BLaER1 (cell line): ENCODE data around the gene CELA3A.
A peak's percentile ranks its signal among the peaks of the same experiment; 100 is the strongest.
"Not testable (repeated sequence)": the region's sequence is repeated elsewhere in the genome, so short reads cannot be mapped to it uniquely, and the experiment has no call there.

Source experiments
- H3K27ac ChIP-seq: shearing (Covaris generic); formaldehyde crosslinking; 2 replicates; pipeline ENCODE4 v1.8.1; 2022
- H3K27me3 ChIP-seq: shearing (Covaris generic); formaldehyde crosslinking; 2 replicates; pipeline ENCODE4 v1.8.1; 2022
- H3K36me3 ChIP-seq: shearing (Covaris generic); formaldehyde crosslinking; 2 replicates; pipeline ENCODE4 v1.8.1; 2022
- H3K4me1 ChIP-seq: shearing (Covaris generic); formaldehyde crosslinking; 2 replicates; pipeline ENCODE4 v1.8.1; 2022
- H3K4me2 ChIP-seq: shearing (Covaris generic); formaldehyde crosslinking; 2 replicates; pipeline ENCODE4 v1.8.1; 2022
- H3K4me3 ChIP-seq: shearing (Covaris generic); formaldehyde crosslinking; 2 replicates; pipeline ENCODE4 v1.8.1; 2022
- H3K9ac ChIP-seq: shearing (Covaris generic); formaldehyde crosslinking; 2 replicates; pipeline ENCODE4 v1.8.1; 2022
- H3K9me3 ChIP-seq: shearing (Covaris generic); formaldehyde crosslinking; 2 replicates; pipeline ENCODE4 v1.8.1; 2022
- H4K20me1 ChIP-seq: shearing (Covaris generic); formaldehyde crosslinking; 2 replicates; pipeline ENCODE4 v1.8.1; 2022
- Cebpa-rat ChIP-seq: shearing (Covaris generic); IDR thresholded peaks from 2 replicates; pipeline ENCODE4 v1.8.1; 2022

Gene CELA3A

GRCh38 chr1:22030473-22030872 is 29.0 kb downstream of the CELA3A start:
- Histone ChIP-seq H3K4me2 (no peak overlapping the region), H3K9me3 (no peaks in the 10 kb centered on the region), H3K4me3 (no peak overlapping the region), H3K4me1 (peaks cover 18% of the 10 kb centered on the region), H3K27ac (no peak overlapping the region), H3K27me3 (no peaks in the 10 kb centered on the region), H3K36me3 (peaks cover 7% of the 10 kb centered on the region; the same call in 1 of the 2 replicates), H4K20me1 (no peaks in the 10 kb centered on the region), H3K9ac (no peak overlapping the region)
- no peak for TF ChIP-seq Cebpa-rat

- TF ChIP-seq Cebpa-rat: no peak
- H3K9ac ChIP-seq: no peak overlapping the region
- peaks cover 7% of the 10 kb centered on the region; the same call in 1 of the 2 replicates for H3K36me3 ChIP-seq
- peak overlapping the region; percentile 13; the same call in 1 of the 2 replicates for H3K4me2 ChIP-seq
- H3K4me3 ChIP-seq: no peak overlapping the region
- H3K27me3 ChIP-seq: no peaks in the 10 kb centered on the region
- peaks cover 14% of the 10 kb centered on the region for H3K4me1 ChIP-seq
- H4K20me1 ChIP-seq: no peaks in the 10 kb centered on the region
- no peaks in the 10 kb centered on the region for H3K9me3 ChIP-seq
- no peak overlapping the region for H3K27ac ChIP-seq
Observed at GRCh38 chr1:22031214-22031962, 29.9 kb downstream of the CELA3A start.

- H3K9ac ChIP-seq, H3K4me3 ChIP-seq, H3K36me3 ChIP-seq, H3K9me3 ChIP-seq, H3K4me2 ChIP-seq, H3K27me3 ChIP-seq, H3K27ac ChIP-seq, H4K20me1 ChIP-seq: not testable (repeated sequence)
- H3K4me1 ChIP-seq: peaks cover 13% of the 10 kb centered on the region
Observed at GRCh38 chr1:22034834-22035233, 33.4 kb downstream of the CELA3A start.

- no peak overlapping the region for H3K27ac ChIP-seq
Observed at GRCh38 chr1:22037520-22037919, 36.1 kb downstream of the CELA3A start.

GRCh38 chr1:22038036-22038435 is 36.6 kb downstream of the CELA3A start:
- Histone ChIP-seq H3K27me3 (no peaks in the 10 kb centered on the region), H3K4me2 (no peak overlapping the region), H3K9me3 (no peaks in the 10 kb centered on the region), H3K27ac (no peak overlapping the region), H3K4me1 (peaks cover 27% of the 10 kb centered on the region), H3K36me3 (no peaks in the 10 kb centered on the region), H4K20me1 (no peaks in the 10 kb centered on the region), H3K9ac (no peak overlapping the region), H3K4me3 (no peak overlapping the region)
- no peak for TF ChIP-seq Cebpa-rat

More at GRCh38 chr1:22037520-22037919, 36.1 kb downstream of the CELA3A start:
- no peak for TF ChIP-seq Cebpa-rat
- H3K4me3 ChIP-seq: no peak overlapping the region
- H3K27me3 ChIP-seq: no peaks in the 10 kb centered on the region
- no peaks in the 10 kb centered on the region for H4K20me1 ChIP-seq
- no peak overlapping the region for H3K9ac ChIP-seq
- H3K4me1 ChIP-seq: peaks cover 22% of the 10 kb centered on the region
- no peaks in the 10 kb centered on the region for H3K36me3 ChIP-seq
- H3K4me2 ChIP-seq: no peak overlapping the region
- H3K9me3 ChIP-seq: no peaks in the 10 kb centered on the region

- H3K9me3 ChIP-seq: no peaks in the 10 kb centered on the region
- 0 out of 2 replicates have a peak overlapping the region, but pooled peaks have one; percentile 0 for H3K9ac ChIP-seq
- H3K4me1 ChIP-seq: peaks cover 39% of the 10 kb centered on the region
- H3K27me3 ChIP-seq: no peaks in the 10 kb centered on the region
- no peak for TF ChIP-seq Cebpa-rat
- no peaks in the 10 kb centered on the region for H4K20me1 ChIP-seq
- H3K4me3 ChIP-seq: peak overlapping the region; percentile 1; the same call in 1 of the 2 replicates
- H3K27ac ChIP-seq: peak overlapping the region; percentile 73
- H3K4me2 ChIP-seq: peak overlapping the region; percentile 70
- H3K36me3 ChIP-seq: no peaks in the 10 kb centered on the region
Observed at GRCh38 chr1:22039594-22040285, 38.3 kb downstream of the CELA3A start.

GRCh38 chr1:22040286-22040623 is 38.8 kb downstream of the CELA3A start:
- Histone ChIP-seq H3K4me1 (peaks cover 43% of the 10 kb centered on the region), H3K9ac (0 out of 2 replicates have a peak overlapping the region, but pooled peaks have one; percentile 0), H4K20me1 (no peaks in the 10 kb centered on the region), H3K36me3 (no peaks in the 10 kb centered on the region), H3K27me3 (no peaks in the 10 kb centered on the region), H3K9me3 (no peaks in the 10 kb centered on the region), H3K4me2 (peak overlapping the region; percentile 70), H3K4me3 (no peak overlapping the region), H3K27ac (peak overlapping the region; percentile 73)
- no peak for TF ChIP-seq Cebpa-rat

GRCh38 chr1:22041505-22041904 is 40.0 kb downstream of the CELA3A start:
- Histone ChIP-seq H3K4me1 (peaks cover 43% of the 10 kb centered on the region), H4K20me1 (no peaks in the 10 kb centered on the region), H3K9ac (no peak overlapping the region), H3K36me3 (no peaks in the 10 kb centered on the region), H3K27ac (no peak overlapping the region), H3K9me3 (no peaks in the 10 kb centered on the region), H3K4me3 (no peak overlapping the region), H3K27me3 (no peaks in the 10 kb centered on the region), H3K4me2 (no peak overlapping the region)
- TF ChIP-seq Cebpa-rat: no peak

GRCh38 chr1:22043198-22043769 is 41.8 kb downstream of the CELA3A start:
- no peak overlapping the region for H3K4me3 ChIP-seq
- H4K20me1 ChIP-seq: no peaks in the 10 kb centered on the region
- H3K36me3 ChIP-seq: no peaks in the 10 kb centered on the region
- peak overlapping the region; percentile 27 for H3K4me2 ChIP-seq
- no peak for TF ChIP-seq Cebpa-rat
- H3K27ac ChIP-seq: no peak overlapping the region
- no peaks in the 10 kb centered on the region for H3K9me3 ChIP-seq
- H3K27me3 ChIP-seq: no peaks in the 10 kb centered on the region
- H3K9ac ChIP-seq: no peak overlapping the region
- H3K4me1 ChIP-seq: peaks cover 43% of the 10 kb centered on the region
